ENCODE results near the gene SUV39H1. TPM values are rescaled to one million over a fixed set of nuclear protein-coding genes. Genes with fewer than 3 reads are reported as not detected.

SUV39H1 gene
- total and polyA plus RNA-seq, 9 of the 15 experiments (the other 6 are each of a cell fraction or from before 2014, with no cell fraction given) = 4.7 to 34.7 (median 17.9) TPM

- H3K4me1 ChIP-seq (replicated peaks in 1 of 2; ENCODE audit: control insufficient read depth in 2 of 2, insufficient read depth in 2 of 2, low read length in 2 of 2) = peaks cover 4 to 13% of the 10 kb centered on the region in 2 experiments; a peak in 4 of 5 replicates
- FAIRE-seq (no peak), ATAC-seq (no peak), DNase-seq (ENCODE audit: extremely low read depth in 1 of 4, low spot score in 3 of 4) (peak in 1 of 4 experiments; percentile 34)
- no peaks in the 10 kb centered on the region for H4K20me1 ChIP-seq (replicated peaks; ENCODE audit: control insufficient read depth, insufficient read depth, low read length)
- no peak overlapping the region for H2AFZ ChIP-seq (ENCODE audit: low read depth, low read length)
- BruUV-seq (replicated peaks) = no TSS peak
- CTCF ChIA-PET (ENCODE audit: low intra/inter-chr PET ratio) = no interaction called here
- TF ChIP-seq, protein P1, sequence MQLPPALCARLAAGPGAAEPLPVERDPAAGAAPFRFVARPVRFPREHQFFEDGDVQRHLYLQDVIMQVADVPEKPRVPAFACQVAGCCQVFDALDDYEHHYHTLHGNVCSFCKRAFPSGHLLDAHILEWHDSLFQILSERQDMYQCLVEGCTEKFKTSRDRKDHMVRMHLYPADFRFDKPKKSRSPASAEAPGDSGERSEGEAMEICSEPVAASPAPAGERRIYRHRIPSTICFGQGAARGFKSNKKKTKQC (CRISPR knock-in tag; IDR thresholded peaks at IDR 0.05) = no peak
- TF ChIP-seq ILK (tag; IDR thresholded peaks at IDR 0.05; ENCODE audit: borderline replicate concordance, low read depth) = no peak
- no peak for TF ChIP-seq ESRRA (IDR thresholded peaks at IDR 0.05; ENCODE audit: borderline replicate concordance, low read depth)
- no peak for TF ChIP-seq MCM5 (IDR thresholded peaks at IDR 0.05; ENCODE audit: low read depth)
- TF ChIP-seq, protein P2, sequence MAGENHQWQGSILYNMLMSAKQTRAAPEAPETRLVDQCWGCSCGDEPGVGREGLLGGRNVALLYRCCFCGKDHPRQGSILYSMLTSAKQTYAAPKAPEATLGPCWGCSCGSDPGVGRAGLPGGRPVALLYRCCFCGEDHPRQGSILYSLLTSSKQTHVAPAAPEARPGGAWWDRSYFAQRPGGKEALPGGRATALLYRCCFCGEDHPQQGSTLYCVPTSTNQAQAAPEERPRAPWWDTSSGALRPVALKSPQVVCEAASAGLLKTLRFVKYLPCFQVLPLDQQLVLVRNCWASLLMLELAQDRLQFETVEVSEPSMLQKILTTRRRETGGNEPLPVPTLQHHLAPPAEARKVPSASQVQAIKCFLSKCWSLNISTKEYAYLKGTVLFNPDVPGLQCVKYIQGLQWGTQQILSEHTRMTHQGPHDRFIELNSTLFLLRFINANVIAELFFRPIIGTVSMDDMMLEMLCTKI (IDR thresholded peaks at IDR 0.05; ENCODE audit: partially characterized antibody) = no peak
- TF ChIP-seq MCM7 (IDR thresholded peaks at IDR 0.05) = no peak
- peak; percentile 29 for TF ChIP-seq NFYB (IDR thresholded peaks at IDR 0.05; ENCODE audit: extremely low read depth, insufficient read length)
- TF ChIP-seq YY1 (IDR thresholded peaks at IDR 0.05; ENCODE audit: borderline replicate concordance in 1 of 3, control insufficient read depth in 1 of 3, extremely low read depth in 1 of 3, insufficient read depth in 3 of 3, insufficient read length in 1 of 3, insufficient replicate concordance in 2 of 3, low read depth in 1 of 3, low read length in 2 of 3) = peak in 1 of 3 experiments; percentile 12
- TF ChIP-seq CC2D1A (IDR thresholded peaks at IDR 0.05) = no peak
- TF ChIP-seq ETS1 (conservative IDR thresholded peaks at IDR 0.05; ENCODE audit: control insufficient read depth, low read depth, low read length) = no peak
- H3K27me3 ChIP-seq (ENCODE audit: control insufficient read depth in 2 of 2, insufficient read depth in 2 of 2, low read length in 2 of 2) = no peaks in the 10 kb centered on the region
- peaks cover 9% of the 10 kb centered on the region; the same call in 2 of the 3 replicates for H3K79me2 ChIP-seq (ENCODE audit: control insufficient read depth, insufficient read depth, low read length)
- no peak overlapping the region for H3K9ac ChIP-seq (ENCODE audit: insufficient read depth in 1 of 2, low read depth in 2 of 2, low read length in 2 of 2)
- in situ Hi-C loops (cut with MboI) = no loop called here
- no peak overlapping the region for H3K27ac ChIP-seq (ENCODE audit: extremely low read depth, low read depth, low read length)
- H3K4me2 ChIP-seq (ENCODE audit: insufficient read depth, low read length) = no peak overlapping the region
- WGBS (ENCODE audit: insufficient coverage, low coverage, missing lambda C conversion rate) = 95% methylated on average over 3 of the region's 8 CpGs
- no peaks in the 10 kb centered on the region for H3K36me3 ChIP-seq (ENCODE audit: control insufficient read depth, insufficient read depth, low read length)
- no peak overlapping the region for H3K4me3 ChIP-seq
- POLR2A ChIA-PET = interaction anchor here (0.6 kb wide), 1 partner anchor 14 kb away, joined by 3 read pairs; no protein-coding TSS in a partner anchor
- H3K9me3 ChIP-seq (replicated peaks; ENCODE audit: control insufficient read depth, insufficient read depth, low read depth, low read length) = no peaks in the 10 kb centered on the region
- intact Hi-C loops (cut with micrococcal nuclease) = no loop called here
- H3K9me1 ChIP-seq (ENCODE audit: control insufficient read depth, insufficient read depth, low read length) = no peaks in the 10 kb centered on the region
These were observed 45.3 kb downstream of the SUV39H1 start for GRCh38 chrX:48741834-48742233.

All from K562 (cell line).